Measurements from ENCODE around the gene GCAT.

GCAT gene

DNA sequence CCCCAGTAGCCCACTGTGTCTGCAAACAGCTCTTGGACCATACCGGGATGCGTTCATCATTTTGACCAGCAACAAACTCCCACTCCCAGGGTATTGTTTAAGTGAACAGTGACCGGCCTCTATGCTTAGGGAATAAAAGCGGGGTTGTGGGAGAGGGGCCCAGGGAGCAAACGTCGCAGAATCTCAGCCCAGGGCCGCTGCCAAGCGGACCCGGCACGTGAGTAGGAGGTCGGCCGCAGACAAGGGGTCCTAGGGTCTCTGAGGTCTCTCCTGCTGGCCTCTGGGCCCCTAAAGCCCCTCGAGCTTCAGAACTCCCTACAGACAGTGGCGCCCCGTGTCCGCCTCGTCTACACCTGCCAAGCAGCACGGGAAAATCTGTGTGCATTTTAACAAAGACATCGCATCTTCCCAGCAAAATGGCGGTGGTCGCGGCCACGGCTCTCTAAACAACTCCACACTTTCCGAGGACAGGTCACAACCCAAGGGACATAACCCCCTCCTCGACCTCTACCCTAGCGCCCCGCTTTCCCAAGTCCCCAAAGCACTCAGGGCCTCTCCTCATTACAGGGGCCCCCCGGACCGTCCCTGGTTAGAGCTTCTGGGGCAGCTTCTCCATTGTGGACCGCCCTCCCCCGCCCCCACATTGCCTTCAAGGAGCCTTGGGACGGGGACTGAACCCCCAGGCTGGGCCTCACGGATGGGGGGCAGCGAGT lies 3.9 kb upstream of the GCAT start:
- DNase-seq (ENCODE audit: low read depth in 2 of 2): no peak
- no peak overlapping the region for H3K4me3 ChIP-seq (replicated peaks in 1 of 2; ENCODE audit: low read depth in 2 of 2, low read length in 2 of 2)
- TF ChIP-seq CTCF (IDR thresholded peaks at IDR 0.05; ENCODE audit: low read depth, low read length): no peak

DNA sequence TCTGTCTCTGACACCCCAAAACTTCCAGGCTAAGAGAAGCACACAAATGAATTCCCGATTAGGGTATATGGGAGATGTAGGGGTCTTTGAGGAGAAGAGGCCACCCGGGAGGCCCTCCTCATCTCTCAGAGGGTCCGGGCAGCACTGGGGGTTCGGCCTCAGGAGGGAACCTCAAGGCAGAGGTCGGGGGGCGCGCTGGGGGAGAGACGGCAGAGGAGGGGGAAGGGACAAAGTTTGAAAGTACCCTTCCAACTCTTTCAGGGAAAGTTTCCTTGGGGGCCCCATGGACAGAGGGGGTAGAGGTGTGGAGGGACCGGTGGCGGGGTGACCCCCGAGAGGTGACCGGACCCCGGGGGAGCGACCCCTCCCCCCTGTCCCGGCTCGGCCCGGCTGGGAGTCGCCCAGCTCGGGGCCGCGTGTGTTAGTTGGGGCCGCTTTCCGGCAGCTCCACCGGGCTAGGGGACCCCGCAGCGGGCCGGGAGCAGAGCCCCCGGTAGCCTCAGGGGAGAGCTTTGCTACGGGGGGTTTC lies 3.3 kb upstream of the GCAT start:
- TF ChIP-seq CTCF (IDR thresholded peaks at IDR 0.05; ENCODE audit: low read depth, low read length): no peak
- no peak for DNase-seq (ENCODE audit: low read depth in 2 of 2)
- peak overlapping the region in 1 of 2 donors; percentile 78 for H3K4me3 ChIP-seq (replicated peaks in 1 of 2; ENCODE audit: low read depth in 2 of 2, low read length in 2 of 2)

DNA sequence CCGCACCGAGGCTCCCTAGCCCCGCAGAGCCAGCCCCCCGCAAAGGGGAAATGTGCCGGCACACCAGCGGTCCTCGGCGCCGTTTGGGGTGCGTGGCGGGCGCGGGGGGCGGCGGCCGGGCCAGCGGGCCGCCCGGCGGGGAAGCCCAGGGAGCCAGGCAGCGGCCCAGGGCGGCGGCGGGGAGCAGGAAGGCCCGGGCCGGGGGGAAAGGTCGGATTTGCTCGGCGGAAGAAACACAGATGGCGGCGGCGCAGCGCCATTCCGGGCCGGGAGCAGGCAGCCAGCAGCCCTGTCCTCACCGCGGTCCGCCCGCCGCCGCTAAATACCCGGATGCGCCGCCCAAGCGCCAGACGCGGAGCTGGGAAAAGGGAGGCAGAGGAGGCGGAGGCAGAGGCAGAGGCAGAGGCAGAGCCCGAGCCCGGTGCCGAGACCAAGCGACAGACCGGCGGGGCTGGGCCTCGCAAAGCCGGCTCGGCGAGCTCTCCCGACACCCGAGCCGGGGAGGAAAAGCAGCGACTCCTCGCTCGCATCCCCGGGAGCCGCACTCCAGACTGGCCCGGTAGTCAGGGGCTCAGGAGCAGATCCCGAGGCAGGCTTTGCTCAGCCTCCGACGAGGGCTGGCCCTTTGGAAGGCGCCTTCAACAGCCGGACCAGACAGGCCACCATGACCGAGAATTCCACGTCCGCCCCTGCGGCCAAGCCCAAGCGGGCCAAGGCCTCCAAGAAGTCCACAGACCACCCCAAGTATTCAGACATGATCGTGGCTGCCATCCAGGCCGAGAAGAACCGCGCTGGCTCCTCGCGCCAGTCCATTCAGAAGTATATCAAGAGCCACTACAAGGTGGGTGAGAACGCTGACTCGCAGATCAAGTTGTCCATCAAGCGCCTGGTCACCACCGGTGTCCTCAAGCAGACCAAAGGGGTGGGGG lies 2.6 kb upstream of the GCAT start:
- peak overlapping the region; percentile 45 to 78 for H3K4me3 ChIP-seq (replicated peaks in 1 of 2; ENCODE audit: low read depth in 2 of 2, low read length in 2 of 2)
- DNase-seq (ENCODE audit: low read depth in 2 of 2): peak; percentile 85 to 89
- TF ChIP-seq CTCF (IDR thresholded peaks at IDR 0.05; ENCODE audit: low read depth, low read length): no peak

GRCh38 chr22:37805810-37806277 lies 1.9 kb upstream of the GCAT start:
- TF ChIP-seq CTCF (IDR thresholded peaks at IDR 0.05; ENCODE audit: low read depth, low read length): no peak
- DNase-seq (ENCODE audit: low read depth in 2 of 2): no peak
- peak overlapping the region; percentile 45 to 78 for H3K4me3 ChIP-seq (replicated peaks in 1 of 2; ENCODE audit: low read depth in 2 of 2, low read length in 2 of 2)

GRCh38 chr22:37806409-37807333 lies 1.1 kb upstream of the GCAT start:
- DNase-seq (ENCODE audit: low read depth in 2 of 2): peak; percentile 32 to 45
- no peak for TF ChIP-seq CTCF (IDR thresholded peaks at IDR 0.05; ENCODE audit: low read depth, low read length)
- H3K4me3 ChIP-seq (replicated peaks in 1 of 2; ENCODE audit: low read depth in 2 of 2, low read length in 2 of 2): peak overlapping the region; percentile 55 to 78

DNA sequence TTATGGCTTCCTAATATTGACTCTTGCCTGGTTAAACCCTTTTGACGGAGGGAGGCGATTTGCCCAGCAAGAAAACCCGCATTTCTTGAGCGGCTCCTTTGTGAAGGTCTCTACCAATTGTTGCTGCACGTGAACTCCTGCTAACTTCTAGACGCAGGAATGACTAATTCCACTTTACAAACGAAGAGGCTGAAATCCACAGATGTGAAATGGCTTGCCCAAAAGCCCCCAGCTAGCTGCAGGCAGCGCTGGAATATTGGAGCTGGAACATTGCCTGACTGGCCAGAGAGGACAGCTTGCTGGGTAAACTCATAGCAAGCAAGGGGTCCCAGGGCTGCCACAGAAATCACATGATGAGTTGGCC lies 542 bp downstream of the GCAT start:
- peak in 1 of 2 donors; percentile 49 for DNase-seq (ENCODE audit: low read depth in 2 of 2)
- peak overlapping the region; percentile 69 to 78 for H3K4me3 ChIP-seq (replicated peaks in 1 of 2; ENCODE audit: low read depth in 2 of 2, low read length in 2 of 2)
- no peak for TF ChIP-seq CTCF (IDR thresholded peaks at IDR 0.05; ENCODE audit: low read depth, low read length)

All from cardiac fibroblast (primary cell).